Ureter (tissue), 1 donor: ENCODE data around the gene CPA2. TPM values are rescaled to one million over a fixed set of nuclear protein-coding genes. Genes with fewer than 3 reads are reported as not detected.
"Not testable (repeated sequence)": the region's sequence is repeated elsewhere in the genome, so short reads cannot be mapped to it uniquely, and the experiment has no call there.

Source experiments
- DNase-seq: peaks from one replicate; pipeline ENCODE4 v3.0.0-alpha.2; 2020; ENCODE audit warnings: low spot score
- total RNA-seq: library from RNA; stranded (reverse); gene quantifications from one replicate; pipeline ENCODE4 v1.2.4, GENCODE V29; 2023
- donor health status: DM: yes; HTN: yes; CAD: no.

Gene CPA2
- total RNA-seq: not detected

DNA sequence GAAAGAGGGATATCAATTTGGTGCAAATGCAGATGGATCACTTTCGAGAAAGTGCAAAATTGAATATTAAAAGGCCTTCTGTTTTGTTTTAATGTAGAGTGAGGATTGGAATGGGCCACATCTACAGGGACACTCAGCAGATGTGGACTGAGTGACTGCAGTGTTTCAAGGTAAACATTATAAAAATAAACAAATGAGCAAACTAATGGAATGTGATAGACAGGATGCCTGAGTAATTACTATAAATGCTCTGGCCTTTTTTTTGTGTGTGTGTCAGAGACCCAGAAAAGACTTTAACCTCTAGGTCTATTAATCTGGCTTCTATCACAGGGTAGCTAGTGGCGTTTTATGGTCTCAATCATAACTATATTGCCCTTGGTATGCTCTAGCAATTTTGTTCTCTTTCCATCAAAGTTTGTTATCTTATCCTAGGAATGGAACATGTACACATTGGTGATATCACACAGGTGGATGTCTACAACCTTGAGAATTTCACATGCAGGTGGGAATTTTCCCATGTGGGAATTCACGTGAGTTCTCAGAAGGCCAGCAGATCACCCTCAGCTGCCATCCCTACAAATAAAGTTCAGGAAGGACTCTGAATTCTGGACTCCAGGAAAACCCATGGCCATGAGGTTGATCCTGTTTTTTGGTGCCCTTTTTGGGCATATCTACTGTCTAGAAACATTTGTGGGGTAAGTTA, at the start of gene CPA2:
Gene CPA2, plus strand, starts transcription at position 606 of the 703 bp plus-strand sequence. Its CDS starts 19 bp downstream, at position 625.
- DNase-seq: no peak

DNA sequence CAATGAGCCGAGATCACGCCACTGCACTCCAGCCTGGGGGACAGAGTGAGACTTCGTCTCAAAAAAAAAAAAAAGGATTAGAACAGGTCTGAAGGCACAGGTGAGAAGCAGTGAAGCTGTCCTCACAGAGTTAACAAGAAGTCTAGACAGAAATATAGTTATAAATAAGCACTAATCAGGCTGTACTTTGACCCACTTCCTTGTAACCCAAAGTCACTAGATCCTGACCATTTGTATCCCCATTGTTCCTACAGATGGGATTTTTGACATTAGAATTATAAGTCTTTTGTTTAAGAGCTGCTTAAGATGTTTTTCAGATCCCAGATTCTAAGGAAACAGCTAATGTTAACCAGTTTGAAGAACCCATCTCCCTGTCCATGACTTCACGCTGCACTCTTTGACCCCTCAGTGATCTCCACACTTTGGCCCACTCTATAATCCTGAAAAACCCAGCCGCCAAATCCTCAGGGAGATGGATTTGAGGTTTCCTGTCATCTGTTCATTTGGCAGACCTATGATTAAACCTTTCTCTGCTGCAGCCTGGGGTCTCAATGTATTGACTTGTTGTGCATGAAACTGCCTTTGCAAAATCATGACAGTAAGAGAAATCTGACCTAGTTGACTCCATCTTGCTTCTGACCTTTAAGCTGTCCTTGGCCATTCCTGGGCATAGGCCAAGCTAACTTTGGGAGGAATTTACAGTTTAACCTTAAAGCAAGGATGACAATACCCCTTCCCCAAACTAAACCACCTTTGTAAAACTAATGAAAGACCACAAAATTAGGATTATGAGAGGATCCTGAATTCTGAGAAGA, 47.6 kb upstream of the CPA2 start:
- DNase-seq: no peak

DNA sequence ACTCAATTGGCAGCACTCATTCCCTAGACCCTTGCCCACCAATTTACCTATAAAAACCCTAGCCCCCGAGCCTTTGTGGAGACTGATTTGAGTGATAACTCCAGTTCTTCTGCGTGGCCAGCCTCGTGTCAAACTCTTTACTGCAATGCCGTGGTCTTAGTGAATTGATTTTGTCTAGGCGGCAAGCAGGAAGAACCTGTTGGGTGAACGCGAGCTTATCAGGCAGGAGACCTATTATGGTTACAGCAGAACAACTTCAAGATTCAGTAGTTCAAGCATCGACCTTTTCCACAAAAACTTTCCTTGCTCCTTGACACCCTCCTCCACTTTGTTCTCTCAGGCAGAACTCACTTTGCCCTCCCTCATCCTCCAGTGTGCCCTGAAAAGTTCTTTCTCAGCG, 46.8 kb upstream of the CPA2 start:
- no peak for DNase-seq

DNA sequence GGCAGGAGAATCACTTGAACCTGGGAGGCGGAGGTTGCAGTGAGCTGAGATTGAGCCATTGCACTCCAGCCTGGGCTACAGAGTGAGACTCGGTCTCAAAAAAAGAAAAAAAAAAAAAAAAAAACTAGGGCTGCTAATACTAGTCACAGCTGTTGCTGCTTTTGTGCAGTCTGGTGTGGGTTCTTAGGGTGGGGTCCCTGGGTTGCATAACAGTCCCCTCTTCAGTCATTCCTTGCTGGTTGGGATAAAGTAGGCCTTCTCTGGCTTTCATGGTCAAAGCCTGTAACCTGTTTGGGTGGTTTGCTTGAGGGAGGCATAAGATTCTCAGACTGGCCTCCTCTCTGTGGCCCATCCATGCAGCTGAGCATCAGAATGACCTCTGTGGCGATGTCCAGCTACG, 44.9 kb upstream of the CPA2 start:
- DNase-seq: no peak

DNA sequence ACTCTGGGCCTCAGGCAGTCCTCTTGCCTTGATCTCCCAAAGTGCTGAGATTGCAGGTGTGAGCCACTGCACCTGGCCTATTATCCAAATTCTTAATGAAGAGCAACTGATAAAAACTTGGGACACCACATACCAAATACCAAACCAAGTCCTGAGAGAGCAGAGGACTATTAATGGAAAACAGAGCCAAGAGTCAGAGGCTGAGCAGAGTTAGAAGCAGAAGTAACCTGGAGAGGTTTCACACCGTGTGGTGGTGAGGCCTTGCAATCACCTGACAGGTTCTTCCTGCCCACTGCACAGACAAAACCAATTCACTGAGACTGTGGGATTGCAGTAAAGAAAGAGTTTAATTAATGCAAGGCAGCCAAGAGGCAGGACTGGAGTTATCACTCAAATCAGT, 43.0 kb upstream of the CPA2 start:
- DNase-seq: no peak

DNA sequence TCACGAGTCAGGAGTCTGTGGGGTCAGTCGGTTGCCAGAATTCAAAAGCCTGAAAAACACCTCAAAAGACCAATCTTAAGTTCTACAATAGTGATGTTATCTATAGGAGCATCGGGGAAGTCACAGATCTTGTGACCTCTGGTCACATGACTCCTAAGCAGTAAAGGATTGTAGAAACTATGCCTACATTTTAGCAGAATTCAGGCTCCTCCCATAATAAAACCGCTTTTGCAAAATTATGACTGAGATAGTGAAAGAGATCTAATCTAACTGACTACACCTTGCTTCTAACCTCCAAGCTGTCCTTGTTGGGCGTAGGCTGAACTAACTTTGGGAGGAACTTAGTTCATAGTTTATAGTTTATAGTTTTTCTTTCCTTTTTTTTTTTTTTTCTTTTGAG, 42.5 kb upstream of the CPA2 start:
- DNase-seq: no peak

DNA sequence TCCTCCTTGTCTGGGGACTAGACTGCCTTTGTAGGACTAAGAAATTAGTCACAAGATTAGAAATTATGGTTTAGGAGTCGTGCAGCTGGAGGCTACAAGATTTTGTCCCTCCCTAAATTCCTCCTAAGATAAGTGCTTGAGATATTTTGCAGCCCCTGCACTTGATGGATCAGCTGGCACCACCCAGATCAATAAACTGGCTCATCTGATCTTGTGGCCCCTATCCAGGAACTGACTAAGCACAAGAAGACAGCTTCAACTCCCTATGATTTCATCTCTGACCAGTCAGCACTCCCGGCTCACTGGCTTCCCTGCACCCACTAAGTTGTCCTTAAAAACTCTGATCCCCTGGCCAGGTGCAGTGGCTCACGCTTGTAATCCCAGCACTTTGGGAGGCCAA, 41.7 kb upstream of the CPA2 start:
- DNase-seq: not testable (repeated sequence)

DNA sequence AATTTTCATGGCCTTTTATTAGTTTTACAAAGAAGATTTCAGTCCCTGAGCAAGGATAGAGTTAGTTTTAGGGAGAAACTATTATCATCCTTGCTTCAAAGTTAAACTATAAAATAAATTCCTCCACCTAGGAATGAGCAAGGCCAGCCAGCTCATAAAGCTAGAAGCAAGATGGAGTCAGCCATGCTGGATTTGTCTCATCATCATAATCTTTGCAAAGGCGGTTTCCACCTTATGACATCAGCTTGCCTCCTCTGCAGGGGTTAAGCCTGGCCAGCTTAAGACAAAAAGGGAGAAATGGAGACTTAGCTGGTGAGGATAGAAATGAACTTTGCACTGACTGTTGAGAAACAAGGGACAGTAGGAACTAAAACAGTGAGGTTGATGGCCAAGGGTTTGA, 40.3 kb upstream of the CPA2 start:
- DNase-seq: no peak

DNA sequence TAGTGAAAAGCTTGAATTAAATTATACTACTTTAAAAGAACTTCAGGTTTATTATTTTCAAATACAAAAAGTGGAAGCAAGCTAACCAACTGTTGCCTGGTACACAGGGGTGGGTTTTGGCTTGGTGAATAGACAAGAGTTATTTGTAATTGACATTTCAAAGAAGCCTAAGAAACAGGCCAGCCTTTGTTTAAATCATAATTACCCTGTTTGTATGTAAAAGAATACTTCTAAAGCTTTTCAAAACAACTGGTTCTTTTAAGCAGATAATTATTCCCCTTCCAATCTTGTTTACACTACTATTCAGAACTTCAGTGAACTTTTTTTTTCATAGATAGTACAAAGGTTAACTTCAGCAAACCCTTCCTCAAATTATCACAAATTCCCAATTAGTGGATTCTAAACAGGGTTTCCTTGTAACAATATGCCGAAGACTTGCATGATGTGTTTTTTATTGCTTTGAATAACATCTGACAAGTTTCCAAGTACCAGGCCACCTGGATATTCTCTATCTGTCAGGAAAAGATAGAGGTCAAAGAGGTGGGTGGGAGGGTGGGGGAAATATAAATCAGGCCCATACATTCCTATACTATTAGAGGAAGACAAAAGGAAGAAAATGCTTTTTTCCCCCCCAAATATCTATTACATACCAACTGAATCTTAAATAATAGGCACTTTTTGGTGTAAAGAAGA, 38.6 kb upstream of the CPA2 start:
- no peak for DNase-seq

DNA sequence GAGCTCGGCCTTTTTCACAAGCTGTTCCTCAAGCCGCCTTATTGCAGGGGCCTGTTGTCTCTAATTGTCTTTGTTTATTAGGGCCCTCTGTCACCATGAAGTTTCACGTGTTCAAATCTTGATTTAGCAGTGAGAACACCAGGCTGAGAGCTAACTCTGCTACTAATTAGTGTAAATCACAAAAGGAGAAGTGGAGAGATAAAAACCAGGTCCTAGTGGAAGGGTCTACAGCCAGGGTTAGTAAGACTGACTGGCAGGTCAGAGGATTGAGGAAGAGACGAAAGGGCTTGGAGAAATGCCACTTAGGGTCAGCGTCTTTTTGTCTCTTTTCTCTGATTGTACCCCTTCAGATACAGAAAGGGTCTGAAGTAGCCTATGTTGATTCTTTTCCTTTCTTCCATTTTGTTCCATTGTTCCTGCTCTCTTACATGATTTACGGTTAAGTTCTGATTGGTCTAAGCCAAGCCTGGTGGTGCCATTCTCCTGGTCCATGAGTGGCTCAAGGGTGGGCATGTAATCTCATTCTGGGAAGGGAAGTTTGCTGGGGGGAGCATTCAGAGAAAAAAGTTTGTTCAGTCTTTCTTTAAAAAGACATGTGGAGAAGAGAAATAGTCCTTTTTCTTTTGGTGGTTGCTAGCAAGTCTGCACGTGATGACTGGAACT, 37.7 kb upstream of the CPA2 start:
- no peak for DNase-seq

DNA sequence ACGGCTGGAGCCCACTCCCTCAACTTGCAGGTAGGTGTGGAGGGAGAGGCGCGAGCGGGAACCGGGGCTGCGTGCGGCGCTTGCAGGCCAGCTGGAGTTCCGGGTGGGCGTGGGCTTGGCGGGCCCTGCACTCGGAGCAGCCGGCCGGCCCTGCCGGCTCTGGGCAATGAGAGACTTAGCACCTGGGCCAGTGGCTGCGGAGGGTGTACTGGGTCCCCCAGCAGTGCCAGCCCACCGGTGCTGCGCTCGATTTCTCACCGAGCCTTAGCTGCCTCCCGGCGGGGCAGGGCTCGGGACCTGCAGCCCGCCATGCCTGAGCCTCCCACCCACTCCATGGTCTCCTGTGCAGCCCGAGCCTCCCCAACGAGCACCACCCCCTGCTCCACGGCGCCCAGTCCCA, 36.7 kb upstream of the CPA2 start:
- not testable (repeated sequence) for DNase-seq

DNA sequence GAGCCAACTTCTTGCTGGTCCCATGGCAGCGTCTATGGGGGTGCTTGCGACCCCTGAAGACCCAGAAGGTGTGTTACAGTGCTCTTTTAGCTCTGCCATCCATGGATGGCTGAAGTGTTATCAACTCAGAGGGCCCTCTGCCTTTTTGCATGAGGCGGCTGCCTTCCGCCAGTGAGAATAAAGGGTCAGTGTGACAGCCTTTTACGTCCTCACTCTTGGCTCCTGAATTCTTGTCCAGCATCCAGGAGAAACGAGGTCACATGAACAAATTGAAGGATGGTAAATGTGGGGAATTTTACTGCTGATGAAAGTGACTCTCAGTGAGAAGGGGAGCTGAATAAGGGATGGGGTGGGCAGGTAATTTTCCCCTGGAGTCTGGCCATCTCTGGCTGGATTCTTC, 34.9 kb upstream of the CPA2 start:
- no peak for DNase-seq

DNA sequence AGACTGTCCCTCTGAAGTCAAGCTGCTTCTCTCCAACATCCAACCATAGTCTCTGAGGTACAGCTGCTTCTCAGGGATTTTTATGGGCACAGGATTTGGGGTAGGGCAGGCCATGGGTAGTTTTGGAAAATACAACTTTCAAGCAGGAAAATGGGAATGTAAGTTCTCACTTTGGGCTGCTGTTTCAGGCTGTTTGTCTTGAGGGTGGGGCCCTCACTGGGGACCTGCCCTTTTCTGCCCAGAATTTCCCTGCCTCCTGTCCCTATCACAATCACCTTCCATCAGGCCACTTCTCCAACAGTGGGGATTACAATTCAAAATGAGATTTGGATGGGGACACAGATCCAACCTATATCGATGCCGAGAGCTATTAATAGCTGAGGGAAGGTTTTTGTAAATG, 34.5 kb upstream of the CPA2 start:
- DNase-seq: no peak

DNA sequence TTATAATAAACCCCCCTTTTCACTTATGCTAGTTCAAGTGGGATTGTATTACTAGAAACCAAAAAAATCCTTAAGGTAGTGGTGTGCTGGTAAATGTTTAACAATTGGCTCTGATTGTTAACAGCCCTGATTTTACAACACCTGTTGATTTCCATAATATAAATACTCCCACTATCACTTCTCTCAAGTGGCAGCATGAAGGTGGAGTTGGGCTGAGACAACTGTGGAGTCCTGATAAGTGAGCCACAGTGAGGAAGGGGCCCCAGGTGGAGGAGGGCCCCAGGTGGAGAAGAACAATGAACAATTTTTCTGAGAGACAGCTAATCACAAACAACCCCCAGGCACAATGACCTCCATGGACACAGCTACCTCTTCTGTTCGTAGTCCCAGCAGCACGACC, 32.6 kb upstream of the CPA2 start:
- DNase-seq: no peak

DNA sequence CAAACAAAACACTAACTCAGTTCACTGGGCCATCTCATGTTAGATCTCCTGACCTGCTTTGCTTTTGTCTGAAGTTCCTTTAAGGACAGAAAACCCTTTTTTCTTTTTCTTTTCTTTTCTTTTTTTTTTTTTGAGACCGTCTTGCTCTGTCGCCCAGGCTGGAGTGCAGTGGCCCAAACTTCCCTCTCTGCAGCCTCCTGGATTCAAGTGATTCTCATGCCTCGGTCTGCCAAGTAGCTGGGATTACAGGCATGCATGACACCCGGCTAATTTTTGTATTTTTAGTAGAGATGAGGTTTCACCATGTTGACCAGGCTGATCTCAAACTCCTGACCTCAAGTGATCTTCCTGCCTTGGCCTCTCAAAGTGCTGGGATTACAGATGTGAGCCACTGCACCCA, 30.3 kb upstream of the CPA2 start:
- not testable (repeated sequence) for DNase-seq

DNA sequence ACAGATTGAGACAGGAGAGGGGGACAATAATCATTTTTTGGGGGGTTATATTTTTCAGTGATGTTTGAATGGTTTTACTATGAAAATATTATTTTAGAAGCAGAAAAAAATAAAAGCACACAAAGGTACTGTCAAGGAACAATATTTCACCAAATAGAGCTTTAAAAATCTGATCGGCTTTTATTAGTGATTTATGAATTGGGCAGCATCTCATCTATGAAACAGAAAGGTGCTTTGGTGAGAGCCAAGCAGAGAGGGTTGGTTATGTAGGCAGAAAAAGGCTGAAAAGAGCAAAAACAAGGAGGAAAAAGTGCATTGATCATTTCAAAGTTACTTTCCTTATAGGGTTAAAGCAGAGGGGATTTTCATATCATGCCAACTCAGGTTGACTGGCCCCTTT, 26.4 kb upstream of the CPA2 start:
- no peak for DNase-seq

DNA sequence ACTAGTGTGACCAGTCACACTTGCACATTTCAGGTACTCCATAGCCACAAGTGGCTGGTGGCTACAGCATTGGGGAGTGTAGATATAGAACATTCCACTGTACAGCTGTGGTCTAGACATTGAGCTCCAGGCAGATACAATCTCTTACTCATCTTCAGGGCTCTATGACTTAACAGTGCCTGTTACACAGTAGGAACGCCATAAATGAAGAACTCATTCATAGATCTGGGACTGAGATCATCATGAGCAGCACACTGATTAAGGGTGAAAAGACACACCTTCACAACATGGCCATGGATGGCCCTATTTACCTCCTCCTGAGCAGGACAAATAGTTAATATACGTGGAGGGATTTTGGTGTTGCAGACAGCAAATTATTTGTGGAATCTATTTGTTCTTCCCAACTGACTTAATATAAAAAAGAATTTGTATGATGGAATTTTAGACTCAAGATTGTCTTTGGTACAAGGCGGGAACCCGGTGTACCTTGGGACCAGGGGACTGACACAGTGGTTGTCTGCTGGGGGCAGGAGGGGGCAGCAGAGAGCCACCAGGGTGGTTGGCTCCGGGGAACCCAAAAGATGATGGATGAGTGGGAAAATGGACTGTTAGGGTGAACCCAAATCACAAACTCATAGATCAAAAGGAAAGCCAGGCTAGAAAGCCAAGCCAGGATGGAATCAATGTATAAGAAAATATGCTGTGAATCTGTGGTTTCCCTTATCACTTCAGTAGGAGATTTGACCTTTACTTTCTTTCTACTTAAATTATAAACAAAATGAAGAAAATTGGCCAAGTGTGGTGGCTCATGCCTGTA, 24.3 kb upstream of the CPA2 start:
- DNase-seq: peak; percentile 58

DNA sequence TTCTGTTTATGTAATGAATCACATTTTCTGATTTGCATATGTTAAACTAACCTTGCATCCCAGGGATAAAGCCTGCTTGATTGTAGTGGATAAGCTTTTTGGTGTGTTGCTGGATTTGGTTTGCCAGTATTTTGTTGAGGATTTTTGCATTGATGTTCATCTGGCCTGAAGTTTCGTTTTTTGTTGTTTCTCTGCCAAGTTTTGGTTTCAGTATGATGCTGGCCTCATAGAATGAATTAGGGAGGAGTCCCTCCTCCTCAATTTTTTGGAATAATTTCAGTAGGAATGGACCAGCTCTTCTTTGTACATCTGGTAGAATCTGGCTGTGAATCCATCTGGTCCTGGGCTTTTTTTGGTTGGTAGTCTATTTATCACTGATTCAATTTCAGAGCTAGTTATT, 23.2 kb upstream of the CPA2 start:
- not testable (repeated sequence) for DNase-seq

DNA sequence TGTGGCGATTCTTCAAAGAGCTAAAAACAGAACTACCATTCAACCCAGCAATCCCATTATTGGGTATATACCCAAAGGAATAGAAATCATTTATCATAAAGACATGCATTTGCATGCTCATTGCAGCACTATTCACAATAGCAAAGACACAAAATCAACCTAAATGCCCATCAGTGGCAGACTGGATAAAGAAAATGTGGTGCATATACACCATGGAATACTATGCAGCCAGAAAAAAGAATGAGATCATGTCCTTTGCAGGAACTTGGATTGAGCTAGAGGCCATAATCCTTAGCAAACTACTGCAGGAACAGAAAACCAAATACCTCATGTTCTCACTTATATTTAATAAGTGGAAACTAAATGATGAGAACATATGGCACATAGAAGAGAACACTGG, 20.2 kb upstream of the CPA2 start:
- not testable (repeated sequence) for DNase-seq

DNA sequence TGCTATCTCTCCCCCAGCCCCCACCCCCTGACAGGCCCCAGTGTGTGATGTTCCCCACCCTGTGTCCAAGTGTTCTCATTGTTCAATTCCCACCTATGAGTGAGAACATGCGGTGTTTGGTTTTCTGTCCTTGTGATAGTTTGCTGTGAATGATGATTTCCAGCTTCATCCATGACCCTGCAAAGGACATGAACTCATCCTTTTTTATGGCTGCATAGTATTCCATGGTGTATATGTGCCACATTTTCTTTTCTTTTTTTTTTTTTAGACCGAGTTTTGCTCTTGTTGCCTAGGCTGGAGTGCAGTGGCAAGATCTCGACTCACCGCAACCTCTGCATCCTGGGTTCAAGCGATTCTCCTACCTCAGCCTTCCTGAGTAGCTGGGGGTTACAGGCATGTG, 17.8 kb upstream of the CPA2 start:
- not testable (repeated sequence) for DNase-seq

DNA sequence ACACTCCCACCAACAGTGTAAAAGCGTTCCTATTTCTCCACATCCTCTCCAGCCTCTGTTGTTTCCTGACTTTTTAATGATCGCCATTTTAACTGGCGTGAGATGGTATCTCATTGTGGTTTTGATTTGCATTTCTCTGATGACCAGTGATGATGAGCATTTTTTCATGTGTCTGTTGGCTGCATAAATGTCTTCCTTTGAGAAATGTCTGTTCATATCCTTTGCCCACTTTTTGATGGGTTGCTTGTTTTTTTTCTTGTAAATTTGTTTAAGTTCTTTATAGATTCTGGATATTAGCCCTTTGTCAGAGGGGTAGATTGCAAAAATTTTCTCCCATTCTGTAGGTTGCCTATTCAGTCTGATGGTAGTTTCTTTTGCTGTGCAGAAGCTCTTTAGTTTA, 17.0 kb upstream of the CPA2 start:
- not testable (repeated sequence) for DNase-seq
